Osteocyte (in vitro differentiated cells): ENCODE results near the gene FBXW4. TPM values are rescaled to one million over a fixed set of nuclear protein-coding genes. Genes with fewer than 3 reads are reported as not detected.

Experiments used
- DNase-seq: peaks from one replicate; pipeline ENCODE4 v3.0.0; 2021; ENCODE audit warnings: mixed read lengths; ENCODE audit not compliant: unreplicated experiment; ENCODE audit errors: extremely low spot score
- H3K27ac Mint-ChIP-seq: one replicate; pipeline ENCODE4 v1.8.0; 2021; ENCODE audit warnings: mild to moderate bottlenecking, mixed read lengths; ENCODE audit not compliant: unreplicated experiment
- H3K27me3 Mint-ChIP-seq: one replicate; pipeline ENCODE4 v1.8.0; 2021; ENCODE audit warnings: mixed read lengths; ENCODE audit not compliant: unreplicated experiment
- H3K36me3 Mint-ChIP-seq: one replicate; pipeline ENCODE4 v1.8.0; 2021; ENCODE audit warnings: mixed read lengths; ENCODE audit not compliant: unreplicated experiment
- H3K4me1 Mint-ChIP-seq: one replicate; pipeline ENCODE4 v1.8.0; 2021; ENCODE audit warnings: mixed read lengths; ENCODE audit not compliant: unreplicated experiment
- H3K4me3 Mint-ChIP-seq: one replicate; pipeline ENCODE4 v1.8.0; 2021; ENCODE audit warnings: mild to moderate bottlenecking, moderate library complexity, mixed read lengths; ENCODE audit not compliant: unreplicated experiment
- H3K9me3 Mint-ChIP-seq: one replicate; pipeline ENCODE4 v1.8.0; 2021; ENCODE audit warnings: mixed read lengths; ENCODE audit not compliant: unreplicated experiment
- total RNA-seq: library from RNA; stranded (reverse); gene quantifications from 2 replicates; pipeline ENCODE4 v1.2.1, GENCODE V29; 2021
- TF ChIP-seq, protein P1 (sequence below): fragments of 200-600 bp; sonication (generic); IDR thresholded peaks from 2 replicates; pipeline ENCODE4 v1.5.0; 2021; ENCODE audit warnings: antibody characterized with exemption, mild to moderate bottlenecking, moderate library complexity

Gene FBXW4
- total RNA-seq, 1 donor from 2014 or later = 44.6 TPM

DNA sequence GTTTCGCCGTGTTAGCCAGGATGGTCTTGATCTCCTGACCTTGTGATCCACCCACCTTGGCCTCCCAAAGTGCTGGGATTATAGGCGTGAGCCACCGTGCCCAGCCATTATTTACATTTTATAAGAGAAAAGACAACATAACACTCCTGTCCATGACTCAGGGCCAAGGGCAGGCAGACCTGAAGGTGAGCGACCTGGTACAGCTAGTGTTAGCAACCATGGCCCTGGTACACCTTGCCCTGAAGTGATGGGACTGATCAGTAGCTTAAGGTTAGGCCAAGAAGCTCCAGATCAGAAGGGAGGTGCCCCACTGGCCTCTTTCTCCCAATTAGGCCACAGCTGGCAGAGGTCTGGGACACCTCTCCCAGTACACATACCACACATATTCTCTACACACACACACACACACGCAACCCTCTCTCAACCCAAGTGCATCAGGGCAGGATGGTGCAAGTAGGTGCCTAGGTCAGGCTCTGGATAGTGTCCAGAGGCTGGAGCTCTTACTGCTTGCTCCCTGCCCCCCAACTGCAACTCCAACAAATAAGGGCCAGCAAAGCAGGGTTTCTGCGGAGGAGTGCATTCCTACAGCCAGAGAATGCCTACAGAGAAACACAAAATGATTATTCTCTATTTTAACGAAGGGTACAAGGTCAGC, 63.0 kb downstream of the FBXW4 start:
- Mint-ChIP-seq H3K4me3 (no peak overlapping the region), H3K27me3 (no peaks in the 10 kb centered on the region), H3K9me3 (no peaks in the 10 kb centered on the region), H3K27ac (no peak overlapping the region), H3K36me3 (peaks cover 11% of the 10 kb centered on the region), H3K4me1 (no peaks in the 10 kb centered on the region)
- no peak for DNase-seq
- TF ChIP-seq, protein P1, sequence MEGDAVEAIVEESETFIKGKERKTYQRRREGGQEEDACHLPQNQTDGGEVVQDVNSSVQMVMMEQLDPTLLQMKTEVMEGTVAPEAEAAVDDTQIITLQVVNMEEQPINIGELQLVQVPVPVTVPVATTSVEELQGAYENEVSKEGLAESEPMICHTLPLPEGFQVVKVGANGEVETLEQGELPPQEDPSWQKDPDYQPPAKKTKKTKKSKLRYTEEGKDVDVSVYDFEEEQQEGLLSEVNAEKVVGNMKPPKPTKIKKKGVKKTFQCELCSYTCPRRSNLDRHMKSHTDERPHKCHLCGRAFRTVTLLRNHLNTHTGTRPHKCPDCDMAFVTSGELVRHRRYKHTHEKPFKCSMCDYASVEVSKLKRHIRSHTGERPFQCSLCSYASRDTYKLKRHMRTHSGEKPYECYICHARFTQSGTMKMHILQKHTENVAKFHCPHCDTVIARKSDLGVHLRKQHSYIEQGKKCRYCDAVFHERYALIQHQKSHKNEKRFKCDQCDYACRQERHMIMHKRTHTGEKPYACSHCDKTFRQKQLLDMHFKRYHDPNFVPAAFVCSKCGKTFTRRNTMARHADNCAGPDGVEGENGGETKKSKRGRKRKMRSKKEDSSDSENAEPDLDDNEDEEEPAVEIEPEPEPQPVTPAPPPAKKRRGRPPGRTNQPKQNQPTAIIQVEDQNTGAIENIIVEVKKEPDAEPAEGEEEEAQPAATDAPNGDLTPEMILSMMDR = no peak

DNA sequence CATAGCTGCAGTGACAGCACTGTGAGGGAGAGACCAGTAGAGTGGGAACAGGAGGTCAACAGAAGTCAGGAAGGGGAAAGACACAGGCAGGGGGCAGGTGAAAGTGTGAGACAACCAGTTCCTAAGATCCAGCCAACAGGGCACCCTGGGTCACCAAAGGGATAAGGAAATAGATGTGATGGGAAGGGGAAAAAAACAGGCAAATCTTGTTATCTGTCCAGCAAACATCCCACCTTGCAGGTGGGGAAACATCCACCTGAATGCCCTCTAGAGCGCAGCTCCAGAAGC, 64.4 kb downstream of the FBXW4 start:
- peaks cover 6% of the 10 kb centered on the region for H3K36me3 Mint-ChIP-seq
- no peak for DNase-seq
- H3K4me1 Mint-ChIP-seq = no peaks in the 10 kb centered on the region
- H3K27me3 Mint-ChIP-seq = no peaks in the 10 kb centered on the region
- H3K4me3 Mint-ChIP-seq = no peak overlapping the region
- no peak overlapping the region for H3K27ac Mint-ChIP-seq
- H3K9me3 Mint-ChIP-seq = no peaks in the 10 kb centered on the region
- TF ChIP-seq, protein P1 = no peak

DNA sequence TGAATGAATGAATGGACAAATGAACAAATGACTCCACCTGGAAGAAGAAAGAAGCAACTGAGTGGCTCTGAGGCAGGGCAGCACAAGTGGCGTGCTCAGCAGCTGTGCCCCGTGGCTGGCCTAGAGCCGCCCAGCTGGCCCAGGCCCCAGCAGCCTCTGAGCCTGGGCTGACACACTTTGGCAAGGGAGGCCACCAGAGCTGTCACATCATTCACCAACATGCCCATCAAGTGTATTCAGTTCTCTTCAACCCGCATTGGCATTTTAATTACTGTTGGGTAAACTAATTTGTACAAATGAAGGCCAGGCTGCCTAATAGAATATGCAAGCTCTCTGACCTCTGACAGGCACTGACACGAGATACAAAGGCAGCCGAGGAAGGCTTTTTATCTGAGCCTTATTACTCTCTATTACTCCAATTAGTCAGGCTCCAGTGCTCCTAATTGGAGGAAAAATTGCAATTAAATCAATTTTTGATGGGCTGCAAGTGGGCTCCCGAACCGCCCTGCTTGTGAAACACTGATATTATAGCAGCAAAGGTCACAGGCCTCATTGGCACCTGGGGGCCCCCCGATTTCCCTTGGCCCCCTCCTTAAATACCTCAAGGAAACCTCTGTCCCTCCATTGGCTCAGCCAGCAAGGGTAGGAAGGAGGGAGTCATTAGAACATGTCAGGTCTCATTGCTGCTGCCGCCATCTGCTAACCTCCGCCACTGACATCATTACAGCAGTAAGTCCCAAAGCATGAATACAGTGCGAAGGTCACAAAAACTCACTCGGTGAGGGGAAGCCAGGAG, 64.9 kb downstream of the FBXW4 start:
- no peak overlapping the region for H3K4me3 Mint-ChIP-seq
- H3K27me3 Mint-ChIP-seq = no peaks in the 10 kb centered on the region
- TF ChIP-seq, protein P1 = no peak
- no peaks in the 10 kb centered on the region for H3K4me1 Mint-ChIP-seq
- H3K9me3 Mint-ChIP-seq = no peaks in the 10 kb centered on the region
- no peak overlapping the region for H3K27ac Mint-ChIP-seq
- no peak for DNase-seq
- H3K36me3 Mint-ChIP-seq = peaks cover 6% of the 10 kb centered on the region

GRCh38 chr10:101625821-101626412, 69.1 kb downstream of the FBXW4 start:
- H3K9me3 Mint-ChIP-seq = peaks cover 4% of the 10 kb centered on the region
- no peak overlapping the region for H3K27ac Mint-ChIP-seq
- TF ChIP-seq, protein P1 = no peak
- H3K4me1 Mint-ChIP-seq = peaks cover 5% of the 10 kb centered on the region
- peaks cover 26% of the 10 kb centered on the region for H3K36me3 Mint-ChIP-seq
- H3K27me3 Mint-ChIP-seq = no peaks in the 10 kb centered on the region
- DNase-seq = no peak
- H3K4me3 Mint-ChIP-seq = no peak overlapping the region

DNA sequence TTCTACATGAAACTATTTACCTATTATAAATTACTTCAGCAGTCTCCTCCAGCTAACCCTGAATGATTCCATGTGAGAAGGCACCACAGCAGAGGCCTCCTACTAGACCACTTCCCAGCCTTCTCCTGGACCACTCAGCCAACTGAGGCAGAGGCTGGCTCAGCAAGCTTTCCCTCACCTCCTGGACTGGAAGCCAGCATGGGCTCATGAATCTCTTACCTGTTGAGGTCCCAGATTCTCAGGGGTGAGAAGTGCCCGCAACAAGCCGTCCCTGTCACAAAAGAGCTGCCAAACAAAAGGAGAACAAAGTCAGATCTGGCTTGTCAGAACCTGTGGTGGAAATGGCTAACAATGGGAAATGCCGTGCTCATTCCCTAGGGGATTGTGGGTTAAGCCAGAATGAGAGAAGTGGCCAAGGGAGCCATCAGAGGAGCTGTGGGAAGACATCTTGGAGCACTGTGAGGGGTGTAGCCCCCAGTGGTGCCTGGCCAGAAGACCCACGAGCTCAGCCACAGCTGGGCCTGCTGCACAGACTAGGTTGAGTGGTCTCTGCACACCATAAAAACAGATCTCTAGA, 70.4 kb downstream of the FBXW4 start:
- no peak for DNase-seq
- H3K9me3 Mint-ChIP-seq = peaks cover 4% of the 10 kb centered on the region
- H3K27ac Mint-ChIP-seq = no peak overlapping the region
- peaks cover 5% of the 10 kb centered on the region for H3K4me1 Mint-ChIP-seq
- H3K27me3 Mint-ChIP-seq = no peaks in the 10 kb centered on the region
- TF ChIP-seq, protein P1 = no peak
- H3K36me3 Mint-ChIP-seq = peaks cover 27% of the 10 kb centered on the region
- H3K4me3 Mint-ChIP-seq = no peak overlapping the region
